Neutrophil (primary cell): ENCODE measurements around the gene ADAMTS6.

ENCODE experiments used
- H3K27ac ChIP-seq: fragments of 200-600 bp; sonication (generic); 2 replicates; pipeline ENCODE4 v1.5.1; 2016; ENCODE audit warnings: mild to moderate bottlenecking, moderate library complexity
- H3K27me3 ChIP-seq: fragments of 200-600 bp; sonication (generic); 2 replicates; pipeline ENCODE4 v1.6.0; 2016; ENCODE audit warnings: mild to moderate bottlenecking
- H3K36me3 ChIP-seq: fragments of 200-600 bp; sonication (generic); 2 replicates; pipeline ENCODE4 v1.5.1; 2017
- H3K4me1 ChIP-seq, 2 experiments: fragments of 200-600 bp in 1 of 2; sonication (generic) in 1 of 2; 1 replicate in 1 of 2; 2 replicates in 1 of 2; pipeline versions ENCODE4 v1.5.1 to v1.6.1; 2013 to 2016; ENCODE audit warnings: low read depth in 1 of 2, low read length in 1 of 2, mild to moderate bottlenecking in 1 of 2, moderate library complexity in 1 of 2; ENCODE audit not compliant: control insufficient read depth in 1 of 2, insufficient read depth in 1 of 2
- H3K4me3 ChIP-seq, 2 experiments: fragments of 200-600 bp in 1 of 2; sonication (generic) in 1 of 2; 1 replicate in 1 of 2; 2 replicates in 1 of 2; pipeline ENCODE4 v1.5.1; 2013 to 2016; ENCODE audit warnings: low read depth in 1 of 2, low read length in 1 of 2, mild to moderate bottlenecking in 1 of 2, moderate library complexity in 1 of 2
- H3K9me3 ChIP-seq: fragments of 200-600 bp; sonication (generic); 2 replicates; pipeline ENCODE4 v1.5.1; 2016
- CTCF ChIP-seq: fragments of 200-600 bp; sonication (generic); IDR thresholded peaks from 2 replicates; pipeline ENCODE4 v1.5.1; 2016; ENCODE audit warnings: antibody characterized with exemption

ADAMTS6 gene

GRCh38 chr5:65279603-65280002 lies 202.1 kb downstream of the ADAMTS6 start:
- no peaks in the 10 kb centered on the region for H3K9me3 ChIP-seq
- TF ChIP-seq CTCF: no peak
- H3K36me3 ChIP-seq: no peaks in the 10 kb centered on the region
- H3K27me3 ChIP-seq: no peaks in the 10 kb centered on the region
- H3K4me1 ChIP-seq: no peaks in the 10 kb centered on the region
- no peak overlapping the region for H3K27ac ChIP-seq
- no peak overlapping the region for H3K4me3 ChIP-seq

- no peak for TF ChIP-seq CTCF
- Histone ChIP-seq H3K27me3 (no peaks in the 10 kb centered on the region), H3K4me3 (no peak overlapping the region), H3K9me3 (no peaks in the 10 kb centered on the region), H3K27ac (no peak overlapping the region), H3K36me3 (no peaks in the 10 kb centered on the region), H3K4me1 (no peaks in the 10 kb centered on the region)
Measured at GRCh38 chr5:65276178-65276890, 205.4 kb downstream of the ADAMTS6 start.

- Histone ChIP-seq H3K27me3 (no peaks in the 10 kb centered on the region), H3K36me3 (no peaks in the 10 kb centered on the region), H3K9me3 (no peaks in the 10 kb centered on the region), H3K4me3 (no peak overlapping the region), H3K27ac (no peak overlapping the region), H3K4me1 (no peaks in the 10 kb centered on the region)
- TF ChIP-seq CTCF: no peak
Measured at GRCh38 chr5:65271906-65272305, 209.8 kb downstream of the ADAMTS6 start.

GRCh38 chr5:65268525-65268924 lies 213.2 kb downstream of the ADAMTS6 start:
- no peaks in the 10 kb centered on the region for H3K4me1 ChIP-seq
- H3K9me3 ChIP-seq: no peaks in the 10 kb centered on the region
- no peaks in the 10 kb centered on the region for H3K36me3 ChIP-seq
- no peak for TF ChIP-seq CTCF
- no peak overlapping the region for H3K27ac ChIP-seq
- no peak overlapping the region for H3K4me3 ChIP-seq
- H3K27me3 ChIP-seq: no peaks in the 10 kb centered on the region

GRCh38 chr5:65264420-65264819 lies 217.3 kb downstream of the ADAMTS6 start:
- Histone ChIP-seq H3K27ac (no peak overlapping the region), H3K27me3 (no peaks in the 10 kb centered on the region), H3K4me1 (no peaks in the 10 kb centered on the region), H3K4me3 (no peak overlapping the region), H3K36me3 (no peaks in the 10 kb centered on the region), H3K9me3 (no peaks in the 10 kb centered on the region)
- no peak for TF ChIP-seq CTCF

- Histone ChIP-seq H3K36me3 (no peaks in the 10 kb centered on the region), H3K4me1 (no peaks in the 10 kb centered on the region), H3K27ac (no peak overlapping the region), H3K9me3 (no peaks in the 10 kb centered on the region), H3K4me3 (no peak overlapping the region), H3K27me3 (no peaks in the 10 kb centered on the region)
- TF ChIP-seq CTCF: no peak
Measured at GRCh38 chr5:65263321-65263720, 218.4 kb downstream of the ADAMTS6 start.
